ENCODE data around the gene GCLC. TPM values are rescaled to one million over a fixed set of nuclear protein-coding genes. Genes with fewer than 3 reads are reported as not detected.

GCLC gene
- total and polyA plus RNA-seq, 2 experiments from 2014 or later: 16.9 to 40.3 TPM

GRCh38 chr6:53464927-53465460 is 79.9 kb downstream of the GCLC start:
- H4K20me1 ChIP-seq (replicated peaks; ENCODE audit: insufficient read depth): no peaks in the 10 kb centered on the region
- H2AFZ ChIP-seq: no peak overlapping the region
- no peak overlapping the region for H3K27ac ChIP-seq (ENCODE audit: low read depth)
- no peaks in the 10 kb centered on the region for H3K36me3 ChIP-seq (ENCODE audit: insufficient read depth)
- TF ChIP-seq STAT1 (IDR thresholded peaks at IDR 0.05; ENCODE audit: unreplicated experiment) (no peak), NANOG (IDR thresholded peaks at IDR 0.05; ENCODE audit: borderline replicate concordance) (no peak), ETS1 (IDR thresholded peaks at IDR 0.05) (no peak), REST (IDR thresholded peaks at IDR 0.05; ENCODE audit: unreplicated experiment) (no peak), CREB1 (CRISPR knock-in tag; IDR thresholded peaks at IDR 0.05; ENCODE audit: low read depth) (no peak), POLR2AphosphoS5 (IDR thresholded peaks at IDR 0.05; ENCODE audit: low read depth) (no peak), ZNF331 (CRISPR knock-in tag; IDR thresholded peaks at IDR 0.05; ENCODE audit: low read depth) (no peak), ZNF114 (CRISPR knock-in tag; IDR thresholded peaks at IDR 0.05) (no peak), JUNB (IDR thresholded peaks at IDR 0.05; ENCODE audit: unreplicated experiment) (no peak), ZNF462 (CRISPR knock-in tag; IDR thresholded peaks at IDR 0.05) (no peak), EZH2phosphoT487 (IDR thresholded peaks at IDR 0.05; ENCODE audit: unreplicated experiment) (no peak), CTCF (conservative IDR thresholded peaks at IDR 0.05; ENCODE audit: low read depth in 2 of 2) (no peak), EZH2 (IDR thresholded peaks at IDR 0.05; ENCODE audit: low read depth, unreplicated experiment) (no peak)
- H3K4me1 ChIP-seq (ENCODE audit: insufficient read depth): no peaks in the 10 kb centered on the region
- H3K27me3 ChIP-seq (ENCODE audit: insufficient read depth): no peaks in the 10 kb centered on the region
- H3K4me3 ChIP-seq: no peak overlapping the region
- ATAC-seq (no peak), DNase-seq (ENCODE audit: low spot score) (no peak)
- Mint-ChIP-seq H3K4me3 (no peak overlapping the region), H3K4me1 (no peaks in the 10 kb centered on the region), H3K27me3 (ENCODE audit: insufficient read depth, low read depth, poor library complexity) (peaks cover 8% of the 10 kb centered on the region), H3K27ac (no peak overlapping the region), H3K36me3 (ENCODE audit: low read depth) (no peaks in the 10 kb centered on the region), H3K9me3 (no peaks in the 10 kb centered on the region)
- H3F3A ChIP-seq (replicated peaks; ENCODE audit: low read depth): no peaks in the 10 kb centered on the region
- H3K9me2 ChIP-seq (ENCODE audit: insufficient read depth): no peaks in the 10 kb centered on the region
- no peaks in the 10 kb centered on the region for H3K79me2 ChIP-seq (replicated peaks; ENCODE audit: insufficient read depth)
- no peak overlapping the region for H3K4me2 ChIP-seq
